ENCODE data around the gene IFNG.

- TF ChIP-seq CTCF (IDR thresholded peaks at IDR 0.05) (no peak), POLR2A (IDR thresholded peaks at IDR 0.05) (no peak)
Observed at GRCh38 chr12:68115281-68115680, 44.3 kb downstream of the IFNG start.

All from breast epithelium (tissue), 3 donors.